GM23338 (cell line): ENCODE measurements around the gene MLLT6. TPM values are rescaled to one million over a fixed set of nuclear protein-coding genes. Genes with fewer than 3 reads are reported as not detected.

Experiments used
- ATAC-seq: fragments of 200-7000 bp; cut with Tn5 transposase; 3 replicates; pipeline ENCODE4 v1.9.1; 2020
- DNase-seq: peaks from one replicate; pipeline ENCODE4 v3.0.0-alpha.2; 2015; ENCODE audit warnings: low spot score
- H2AFZ ChIP-seq: fragments of 200-600 bp; sonication (generic); 2 replicates; pipeline ENCODE4 v1.8.0; 2016; ENCODE audit warnings: antibody characterized with exemption, mild to moderate bottlenecking, moderate library complexity
- H3F3A ChIP-seq: fragments of 200-600 bp; sonication (generic); replicated peaks from 2 replicates; pipeline ENCODE4 v1.8.0; 2017; ENCODE audit warnings: antibody characterized with exemption, mixed run types, low read depth
- H3K27ac ChIP-seq: fragments of 200-600 bp; sonication (generic); 2 replicates; pipeline ENCODE4 v1.6.1; 2016; ENCODE audit warnings: low read depth
- H3K27me3 ChIP-seq: fragments of 200-600 bp; sonication (generic); 2 replicates; pipeline ENCODE4 v1.8.0; 2016; ENCODE audit warnings: mild to moderate bottlenecking, mixed run types, moderate library complexity; ENCODE audit not compliant: insufficient read depth
- H3K36me3 ChIP-seq: fragments of 200-600 bp; sonication (generic); 2 replicates; pipeline ENCODE4 v1.8.0; 2016; ENCODE audit warnings: mild to moderate bottlenecking; ENCODE audit not compliant: insufficient read depth
- H3K4me1 ChIP-seq: fragments of 200-600 bp; sonication (generic); 2 replicates; pipeline ENCODE4 v1.8.0; 2016; ENCODE audit warnings: mild to moderate bottlenecking, moderate library complexity; ENCODE audit not compliant: insufficient read depth
- H3K4me2 ChIP-seq: fragments of 200-600 bp; sonication (generic); 2 replicates; pipeline ENCODE4 v1.7.1; 2017; ENCODE audit warnings: mixed run types
- H3K4me3 ChIP-seq: fragments of 200-600 bp; sonication (generic); 2 replicates; pipeline ENCODE4 v1.6.1; 2016; ENCODE audit warnings: mixed run types
- H3K79me2 ChIP-seq: fragments of 200-600 bp; sonication (generic); replicated peaks from 2 replicates; pipeline ENCODE4 v1.8.0; 2017; ENCODE audit warnings: mild to moderate bottlenecking; ENCODE audit not compliant: insufficient read depth
- H3K9me2 ChIP-seq: fragments of 200-600 bp; sonication (generic); 2 replicates; pipeline ENCODE4 v1.8.0; 2017; ENCODE audit not compliant: insufficient read depth
- H4K20me1 ChIP-seq: fragments of 200-600 bp; sonication (generic); replicated peaks from 2 replicates; pipeline ENCODE4 v1.8.0; 2017; ENCODE audit warnings: mild to moderate bottlenecking; ENCODE audit not compliant: insufficient read depth
- H3K27ac Mint-ChIP-seq: 2 replicates; pipeline ENCODE4 v1.8.0; 2020; ENCODE audit warnings: inconsistent platforms, mild to moderate bottlenecking, moderate library complexity, mixed read lengths
- H3K27me3 Mint-ChIP-seq: 3 replicates; pipeline ENCODE4 v1.8.0; 2022; ENCODE audit warnings: low read depth, mild to moderate bottlenecking, moderate library complexity, mixed read lengths, inconsistent platforms; ENCODE audit not compliant: insufficient read depth, poor library complexity
- H3K36me3 Mint-ChIP-seq: 3 replicates; pipeline ENCODE4 v1.8.0; 2021; ENCODE audit warnings: low read depth, mild to moderate bottlenecking, inconsistent platforms, moderate library complexity, mixed read lengths
- H3K4me1 Mint-ChIP-seq: 3 replicates; pipeline ENCODE4 v1.8.0; 2020; ENCODE audit warnings: mild to moderate bottlenecking, inconsistent platforms, mixed read lengths
- H3K4me3 Mint-ChIP-seq: 3 replicates; pipeline ENCODE4 v1.8.0; 2021; ENCODE audit warnings: moderate library complexity, mild to moderate bottlenecking, inconsistent platforms, mixed read lengths
- H3K9me3 Mint-ChIP-seq: 3 replicates; pipeline ENCODE4 v1.8.0; 2020; ENCODE audit warnings: moderate library complexity, mild to moderate bottlenecking, inconsistent platforms, mixed read lengths
- ETS1 ChIP-seq: IDR thresholded peaks from 2 replicates; pipeline ENCODE4 v1.6.1; 2016; ENCODE audit warnings: antibody characterized with exemption
- NANOG ChIP-seq: IDR thresholded peaks from 2 replicates; pipeline ENCODE4 v1.6.1; 2016; ENCODE audit warnings: antibody characterized with exemption, borderline replicate concordance
- POLR2AphosphoS5 ChIP-seq: IDR thresholded peaks from 2 replicates; pipeline ENCODE4 v1.6.1; 2016; ENCODE audit warnings: antibody characterized with exemption, low read depth
- STAT1 ChIP-seq: IDR thresholded peaks from one replicate; pipeline ENCODE4 v1.6.1; 2016; ENCODE audit warnings: antibody characterized with exemption; ENCODE audit not compliant: unreplicated experiment
- ZNF114 ChIP-seq: fragments of 250-450 bp; sonication (Bioruptor Pico); IDR thresholded peaks from 2 replicates; pipeline ENCODE4 v1.5.0; 2020; ENCODE audit warnings: mild to moderate bottlenecking, moderate library complexity
- polyA plus RNA-seq: library from polyadenylated mRNA; unstranded; fragments of >200 nt; fragmentation: Nextera tagmentation; extraction: Ambion mirVana; gene quantifications from 2 replicates; pipeline ENCODE4 v1.2.1, GENCODE V29; 2016
- total RNA-seq: library from RNA; depleted of rRNA; stranded (reverse); fragments of >200 nt; shearing (Covaris generic); gene quantifications from 2 replicates; pipeline ENCODE4 v1.2.3, GENCODE V29; 2014
- TF ChIP-seq, protein P1 (sequence below): fragments of 250-450 bp; sonication (Bioruptor Pico); IDR thresholded peaks from 2 replicates; pipeline ENCODE4 v1.5.0; 2020; ENCODE audit warnings: mild to moderate bottlenecking, moderate library complexity

The MLLT6 gene
- total and polyA plus RNA-seq, 2 experiments from 2014 or later: 2.6 to 2.8 TPM

- TF ChIP-seq, protein P1, sequence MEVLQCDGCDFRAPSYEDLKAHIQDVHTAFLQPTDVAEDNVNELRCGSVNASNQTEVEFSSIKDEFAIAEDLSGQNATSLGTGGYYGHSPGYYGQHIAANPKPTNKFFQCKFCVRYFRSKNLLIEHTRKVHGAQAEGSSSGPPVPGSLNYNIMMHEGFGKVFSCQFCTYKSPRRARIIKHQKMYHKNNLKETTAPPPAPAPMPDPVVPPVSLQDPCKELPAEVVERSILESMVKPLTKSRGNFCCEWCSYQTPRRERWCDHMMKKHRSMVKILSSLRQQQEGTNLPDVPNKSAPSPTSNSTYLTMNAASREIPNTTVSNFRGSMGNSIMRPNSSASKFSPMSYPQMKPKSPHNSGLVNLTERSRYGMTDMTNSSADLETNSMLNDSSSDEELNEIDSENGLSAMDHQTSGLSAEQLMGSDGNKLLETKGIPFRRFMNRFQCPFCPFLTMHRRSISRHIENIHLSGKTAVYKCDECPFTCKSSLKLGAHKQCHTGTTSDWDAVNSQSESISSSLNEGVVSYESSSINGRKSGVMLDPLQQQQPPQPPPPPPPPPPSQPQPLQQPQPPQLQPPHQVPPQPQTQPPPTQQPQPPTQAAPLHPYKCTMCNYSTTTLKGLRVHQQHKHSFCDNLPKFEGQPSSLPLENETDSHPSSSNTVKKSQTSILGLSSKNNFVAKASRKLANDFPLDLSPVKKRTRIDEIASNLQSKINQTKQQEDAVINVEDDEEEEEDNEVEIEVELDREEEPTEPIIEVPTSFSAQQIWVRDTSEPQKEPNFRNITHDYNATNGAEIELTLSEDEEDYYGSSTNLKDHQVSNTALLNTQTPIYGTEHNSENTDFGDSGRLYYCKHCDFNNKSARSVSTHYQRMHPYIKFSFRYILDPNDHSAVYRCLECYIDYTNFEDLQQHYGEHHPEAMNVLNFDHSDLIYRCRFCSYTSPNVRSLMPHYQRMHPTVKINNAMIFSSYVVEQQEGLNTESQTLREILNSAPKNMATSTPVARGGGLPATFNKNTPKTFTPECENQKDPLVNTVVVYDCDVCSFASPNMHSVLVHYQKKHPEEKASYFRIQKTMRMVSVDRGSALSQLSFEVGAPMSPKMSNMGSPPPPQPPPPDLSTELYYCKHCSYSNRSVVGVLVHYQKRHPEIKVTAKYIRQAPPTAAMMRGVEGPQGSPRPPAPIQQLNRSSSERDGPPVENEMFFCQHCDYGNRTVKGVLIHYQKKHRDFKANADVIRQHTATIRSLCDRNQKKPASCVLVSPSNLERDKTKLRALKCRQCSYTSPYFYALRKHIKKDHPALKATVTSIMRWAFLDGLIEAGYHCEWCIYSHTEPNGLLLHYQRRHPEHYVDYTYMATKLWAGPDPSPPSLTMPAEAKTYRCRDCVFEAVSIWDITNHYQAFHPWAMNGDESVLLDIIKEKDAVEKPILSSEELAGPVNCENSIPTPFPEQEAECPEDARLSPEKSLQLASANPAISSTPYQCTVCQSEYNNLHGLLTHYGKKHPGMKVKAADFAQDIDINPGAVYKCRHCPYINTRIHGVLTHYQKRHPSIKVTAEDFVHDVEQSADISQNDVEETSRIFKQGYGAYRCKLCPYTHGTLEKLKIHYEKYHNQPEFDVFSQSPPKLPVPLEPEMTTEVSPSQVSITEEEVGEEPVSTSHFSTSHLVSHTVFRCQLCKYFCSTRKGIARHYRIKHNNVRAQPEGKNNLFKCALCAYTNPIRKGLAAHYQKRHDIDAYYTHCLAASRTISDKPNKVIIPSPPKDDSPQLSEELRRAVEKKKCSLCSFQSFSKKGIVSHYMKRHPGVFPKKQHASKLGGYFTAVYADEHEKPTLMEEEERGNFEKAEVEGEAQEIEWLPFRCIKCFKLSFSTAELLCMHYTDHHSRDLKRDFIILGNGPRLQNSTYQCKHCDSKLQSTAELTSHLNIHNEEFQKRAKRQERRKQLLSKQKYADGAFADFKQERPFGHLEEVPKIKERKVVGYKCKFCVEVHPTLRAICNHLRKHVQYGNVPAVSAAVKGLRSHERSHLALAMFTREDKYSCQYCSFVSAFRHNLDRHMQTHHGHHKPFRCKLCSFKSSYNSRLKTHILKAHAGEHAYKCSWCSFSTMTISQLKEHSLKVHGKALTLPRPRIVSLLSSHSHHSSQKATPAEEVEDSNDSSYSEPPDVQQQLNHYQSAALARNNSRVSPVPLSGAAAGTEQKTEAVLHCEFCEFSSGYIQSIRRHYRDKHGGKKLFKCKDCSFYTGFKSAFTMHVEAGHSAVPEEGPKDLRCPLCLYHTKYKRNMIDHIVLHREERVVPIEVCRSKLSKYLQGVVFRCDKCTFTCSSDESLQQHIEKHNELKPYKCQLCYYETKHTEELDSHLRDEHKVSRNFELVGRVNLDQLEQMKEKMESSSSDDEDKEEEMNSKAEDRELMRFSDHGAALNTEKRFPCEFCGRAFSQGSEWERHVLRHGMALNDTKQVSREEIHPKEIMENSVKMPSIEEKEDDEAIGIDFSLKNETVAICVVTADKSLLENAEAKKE (CRISPR knock-in tag): no peak
- TF ChIP-seq STAT1 (no peak), ETS1 (no peak), POLR2AphosphoS5 (no peak)
Observed at GRCh38 chr17:38658741-38659345, 46.2 kb upstream of the MLLT6 start (continued).

DNA sequence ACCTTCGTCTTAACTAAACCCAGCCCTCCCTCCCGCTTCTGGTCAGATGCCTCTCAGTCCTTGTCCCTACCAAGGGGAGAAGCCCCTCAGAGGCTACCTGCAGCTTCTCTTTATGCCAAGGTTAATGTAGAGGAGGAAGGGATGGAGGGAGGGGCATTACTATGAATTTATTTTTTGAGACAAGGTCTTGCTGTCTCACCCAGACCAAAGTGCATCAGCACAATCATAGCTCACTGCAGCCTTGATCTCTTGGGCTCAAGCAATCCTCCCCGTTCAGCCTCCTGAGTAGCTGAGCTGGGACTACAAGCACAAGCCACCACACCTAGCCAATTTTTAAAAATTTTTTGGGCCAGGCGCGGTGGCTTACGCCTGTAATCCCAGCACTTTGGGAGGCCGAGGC lies 45.7 kb upstream of the MLLT6 start:
- H3K4me3 ChIP-seq: no peak overlapping the region
- H3F3A ChIP-seq: 0 out of 2 replicates have a peak, but pooled peaks cover under 1% of the 10 kb centered on the region
- Mint-ChIP-seq H3K27ac (no peak overlapping the region), H3K4me1 (peaks cover 32% of the 10 kb centered on the region), H3K4me3 (no peak overlapping the region), H3K36me3 (no peaks in the 10 kb centered on the region), H3K9me3 (no peaks in the 10 kb centered on the region; the same call in 1 of the 3 replicates), H3K27me3 (peaks cover 21% of the 10 kb centered on the region)
- H3K9me2 ChIP-seq: no peaks in the 10 kb centered on the region
- no peak overlapping the region for H2AFZ ChIP-seq
- H4K20me1 ChIP-seq: no peaks in the 10 kb centered on the region
- H3K27me3 ChIP-seq: peaks cover 3% of the 10 kb centered on the region
- H3K27ac ChIP-seq: no peak overlapping the region
- no peaks in the 10 kb centered on the region for H3K36me3 ChIP-seq
- DNase-seq (no peak), ATAC-seq (no peak)
- H3K4me2 ChIP-seq: no peak overlapping the region
- H3K4me1 ChIP-seq: peaks cover 10% of the 10 kb centered on the region
- H3K79me2 ChIP-seq: no peaks in the 10 kb centered on the region
- TF ChIP-seq, protein P1 (CRISPR knock-in tag): no peak
- TF ChIP-seq STAT1 (no peak), ETS1 (no peak), ZNF114 (CRISPR knock-in tag) (no peak), NANOG (no peak)
